Measurements from ENCODE around the gene TRIM2. TPM values are rescaled to one million over a fixed set of nuclear protein-coding genes. Genes with fewer than 3 reads are reported as not detected.

TRIM2 gene
- total RNA-seq, 2 experiments from 2014 or later = 0.63 to 1.4 TPM

DNA sequence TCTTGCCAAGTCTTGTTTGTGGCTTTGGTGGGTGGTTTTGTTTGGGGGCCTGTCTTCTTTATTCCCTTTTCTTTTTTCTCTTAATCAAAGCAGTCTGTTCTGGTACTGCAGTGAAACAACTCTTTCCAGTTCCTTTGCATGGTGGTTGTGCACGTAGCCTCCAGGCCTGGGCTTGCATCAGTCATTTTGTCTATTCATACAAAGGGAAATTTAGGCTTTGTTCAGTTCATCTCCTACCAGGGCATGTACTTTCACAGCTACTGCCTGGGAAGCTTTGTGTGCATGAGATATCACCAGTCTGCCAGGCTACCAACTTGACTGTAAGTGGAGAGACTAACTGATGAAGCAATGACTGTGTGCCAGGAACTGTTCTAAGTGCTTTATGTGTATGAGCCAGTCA, 8.5 kb downstream of the TRIM2 start:
- Mint-ChIP-seq H3K27ac (peak overlapping the region; percentile 65), H3K4me1 (ENCODE audit: low read depth) (peaks cover 17% of the 10 kb centered on the region), H3K27me3 (peaks cover 21% of the 10 kb centered on the region), H3K9me3 (no peaks in the 10 kb centered on the region), H3K36me3 (ENCODE audit: low read depth) (no peaks in the 10 kb centered on the region), H3K4me3 (peak overlapping the region; percentile 33)
- ATAC-seq (peak; percentile 74), DNase-seq (peak; percentile 41)
- CTCF ChIA-PET = interaction anchor here (1.1 kb wide), 1 partner anchor 17 kb away, joined by 3 read pairs; no protein-coding TSS in a partner anchor
- no peak for TF ChIP-seq CTCF (IDR thresholded peaks at IDR 0.05)
- POLR2A ChIA-PET = interaction anchor here (1.2 kb wide), 1 partner anchor 36 kb away, joined by 3 read pairs; no protein-coding TSS in a partner anchor
- intact Hi-C loops (cut with micrococcal nuclease) = no loop called here

DNA sequence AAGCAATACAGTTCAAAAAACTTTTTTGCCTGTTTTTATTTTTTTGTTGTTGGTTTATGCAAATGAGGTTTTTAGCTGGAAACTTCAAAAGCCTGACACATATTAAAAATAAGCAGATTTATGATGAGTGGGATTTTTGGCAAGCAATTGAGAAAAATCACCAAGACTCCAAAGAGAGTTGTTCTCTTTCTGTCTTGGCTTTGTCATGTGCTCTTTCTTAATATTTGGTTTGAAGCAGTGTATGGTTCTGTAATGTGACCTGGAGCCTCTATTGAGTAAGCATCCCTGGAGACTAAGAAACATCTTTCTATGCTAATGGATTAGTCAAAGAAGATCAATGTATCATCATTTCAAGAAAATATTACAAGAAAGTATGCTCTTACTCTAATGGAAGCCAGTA, 11.7 kb downstream of the TRIM2 start:
- peaks cover 13% of the 10 kb centered on the region for H3K27me3 Mint-ChIP-seq
- ChIA-PET CTCF (no interaction called here), POLR2A (interaction anchor here (0.6 to 0.7 kb wide), 2 partner anchors 9 to 12 kb away, joined by 3 to 4 read pairs; no protein-coding TSS in a partner anchor)
- ATAC-seq (no peak), DNase-seq (no peak)
- peaks cover 13% of the 10 kb centered on the region for H3K4me1 Mint-ChIP-seq (ENCODE audit: low read depth)
- intact Hi-C loops (cut with micrococcal nuclease) = no loop called here
- TF ChIP-seq CTCF (IDR thresholded peaks at IDR 0.05) = no peak
- no peaks in the 10 kb centered on the region for H3K9me3 Mint-ChIP-seq
- H3K27ac Mint-ChIP-seq = no peak overlapping the region
- H3K36me3 Mint-ChIP-seq (ENCODE audit: low read depth) = no peaks in the 10 kb centered on the region
- H3K4me3 Mint-ChIP-seq = no peak overlapping the region

- no peak for TF ChIP-seq CTCF (IDR thresholded peaks at IDR 0.05)
- H3K4me1 Mint-ChIP-seq (ENCODE audit: low read depth) = peaks cover 15% of the 10 kb centered on the region
- POLR2A ChIA-PET = interaction anchor here (0.7 kb wide), 2 partner anchors 9 to 408 kb away, joined by 3 read pairs; no protein-coding TSS in a partner anchor
- H3K27ac Mint-ChIP-seq = no peak overlapping the region
- CTCF ChIA-PET = no interaction called here
- H3K9me3 Mint-ChIP-seq = no peaks in the 10 kb centered on the region
- ATAC-seq (no peak), DNase-seq (no peak)
- H3K27me3 Mint-ChIP-seq = peaks cover 15% of the 10 kb centered on the region
- intact Hi-C loops (cut with micrococcal nuclease) = no loop called here
- no peaks in the 10 kb centered on the region for H3K36me3 Mint-ChIP-seq (ENCODE audit: low read depth)
- H3K4me3 Mint-ChIP-seq = no peak overlapping the region
Observed at GRCh38 chr4:153216546-153216945, 12.3 kb downstream of the TRIM2 start.

- DNase-seq = no peak
- no peak overlapping the region for H3K27ac Mint-ChIP-seq
- H3K4me3 Mint-ChIP-seq = no peak overlapping the region
- no peak for ATAC-seq
- TF ChIP-seq CTCF (IDR thresholded peaks at IDR 0.05) = no peak
- intact Hi-C loops (cut with micrococcal nuclease) = no loop called here
- no peaks in the 10 kb centered on the region for H3K36me3 Mint-ChIP-seq (ENCODE audit: low read depth)
- CTCF ChIA-PET = no interaction called here
- no peaks in the 10 kb centered on the region for H3K9me3 Mint-ChIP-seq
- POLR2A ChIA-PET = no interaction called here
- H3K27me3 Mint-ChIP-seq = peaks cover 17% of the 10 kb centered on the region
- peaks cover 14% of the 10 kb centered on the region for H3K4me1 Mint-ChIP-seq (ENCODE audit: low read depth)
Observed at GRCh38 chr4:153217440-153217839, 13.2 kb downstream of the TRIM2 start.

- intact Hi-C loops (cut with micrococcal nuclease) = no loop called here
- Mint-ChIP-seq H3K36me3 (ENCODE audit: low read depth) (no peaks in the 10 kb centered on the region), H3K27me3 (peaks cover 23% of the 10 kb centered on the region), H3K9me3 (no peaks in the 10 kb centered on the region), H3K4me1 (ENCODE audit: low read depth) (peaks cover 15% of the 10 kb centered on the region), H3K4me3 (no peak overlapping the region), H3K27ac (no peak overlapping the region)
- ChIA-PET POLR2A (no interaction called here), CTCF (no interaction called here)
- ATAC-seq (no peak), DNase-seq (no peak)
- TF ChIP-seq CTCF (IDR thresholded peaks at IDR 0.05) = no peak
Observed at GRCh38 chr4:153218961-153219360, 14.7 kb downstream of the TRIM2 start.

Data from activated CD8-positive, alpha-beta T cell treated with anti-CD3 and anti-CD28 coated beads for 36 hours (primary cell).